Transverse colon (tissue), 3 donors: ENCODE data around the gene C1orf21.

Experiments
- POLR2A ChIP-seq: fragments of 450-650 bp; IDR thresholded peaks from one replicate; pipeline ENCODE4 v1.6.1; 2016; ENCODE audit warnings: antibody characterized with exemption, mild to moderate bottlenecking, moderate library complexity
- TF ChIP-seq, protein P1 (sequence below), 5 experiments: fragments of 200-600 bp in 3 of 5; fragments of 450-650 bp in 2 of 5; sonication (generic) in 3 of 5; IDR thresholded peaks; 1 replicate in 2 of 5; 2 replicates in 3 of 5; pipeline ENCODE4 v1.5.1; 2016 to 2017; ENCODE audit warnings: antibody characterized with exemption in 5 of 5, inconsistent platforms in 3 of 5, mild to moderate bottlenecking in 2 of 5, moderate library complexity in 1 of 5

DNA sequence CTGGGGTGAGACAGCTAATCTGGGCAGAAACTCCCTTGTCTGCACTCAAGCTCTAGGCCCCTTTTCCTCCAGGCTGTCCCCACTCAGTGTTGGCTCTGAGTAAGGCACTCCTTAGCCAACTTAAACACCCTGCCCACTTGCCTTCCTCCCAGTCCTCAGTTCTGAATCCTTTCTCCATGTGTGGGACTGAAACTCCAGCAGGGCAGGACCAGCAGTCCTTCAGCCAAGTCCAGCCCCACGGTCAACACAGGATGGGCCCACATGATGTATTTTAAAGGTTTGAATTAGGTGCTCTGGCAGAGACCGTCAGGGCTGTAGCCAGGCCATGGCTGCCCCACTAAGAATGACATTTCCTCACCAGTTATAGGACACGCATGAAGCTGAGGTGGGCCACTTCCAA is 260.0 kb downstream of the C1orf21 start:
- no peak for TF ChIP-seq POLR2A
- TF ChIP-seq, protein P1, sequence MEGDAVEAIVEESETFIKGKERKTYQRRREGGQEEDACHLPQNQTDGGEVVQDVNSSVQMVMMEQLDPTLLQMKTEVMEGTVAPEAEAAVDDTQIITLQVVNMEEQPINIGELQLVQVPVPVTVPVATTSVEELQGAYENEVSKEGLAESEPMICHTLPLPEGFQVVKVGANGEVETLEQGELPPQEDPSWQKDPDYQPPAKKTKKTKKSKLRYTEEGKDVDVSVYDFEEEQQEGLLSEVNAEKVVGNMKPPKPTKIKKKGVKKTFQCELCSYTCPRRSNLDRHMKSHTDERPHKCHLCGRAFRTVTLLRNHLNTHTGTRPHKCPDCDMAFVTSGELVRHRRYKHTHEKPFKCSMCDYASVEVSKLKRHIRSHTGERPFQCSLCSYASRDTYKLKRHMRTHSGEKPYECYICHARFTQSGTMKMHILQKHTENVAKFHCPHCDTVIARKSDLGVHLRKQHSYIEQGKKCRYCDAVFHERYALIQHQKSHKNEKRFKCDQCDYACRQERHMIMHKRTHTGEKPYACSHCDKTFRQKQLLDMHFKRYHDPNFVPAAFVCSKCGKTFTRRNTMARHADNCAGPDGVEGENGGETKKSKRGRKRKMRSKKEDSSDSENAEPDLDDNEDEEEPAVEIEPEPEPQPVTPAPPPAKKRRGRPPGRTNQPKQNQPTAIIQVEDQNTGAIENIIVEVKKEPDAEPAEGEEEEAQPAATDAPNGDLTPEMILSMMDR (IDR thresholded peaks at IDR 0.05): no peak
